Testis (tissue), 3 donors: ENCODE measurements around the gene C17orf67. TPM values are rescaled to one million over a fixed set of nuclear protein-coding genes. Genes with fewer than 3 reads are reported as not detected.

Experiments used
- DNase-seq: peaks from one replicate; pipeline ENCODE4 v3.0.0-alpha.2; 2019
- H3K27ac ChIP-seq, 2 donors: fragments of 200-600 bp; sonication (generic); one replicate each; pipeline ENCODE4 v1.5.1; 2019
- H3K27me3 ChIP-seq: fragments of 200-600 bp; sonication (generic); one replicate; pipeline ENCODE4 v1.5.1; 2019
- H3K36me3 ChIP-seq: fragments of 200-600 bp; sonication (generic); one replicate; pipeline ENCODE4 v1.5.1; 2017; ENCODE audit warnings: low read depth; ENCODE audit errors: missing control alignments
- H3K4me1 ChIP-seq: fragments of 200-600 bp; sonication (generic); one replicate; pipeline ENCODE4 v1.5.1; 2019
- H3K4me3 ChIP-seq, 2 donors: fragments of 200-600 bp; sonication (generic); one replicate each; pipeline ENCODE4 v1.5.1; 2017 to 2019
- H3K9me3 ChIP-seq: fragments of 200-600 bp; sonication (generic); one replicate; pipeline ENCODE4 v1.5.1; 2017
- POLR2A ChIP-seq: fragments of 450-650 bp; IDR thresholded peaks from one replicate; pipeline ENCODE4 v1.6.1; 2017; ENCODE audit warnings: antibody characterized with exemption, mild to moderate bottlenecking, moderate library complexity
- WGBS, 2 donors: methylation state at CpG; one replicate each; pipeline ENCODE4 v1.1.5; 2018; 5-methylcytosine and 5-hydroxymethylcytosine counted together
- intact Hi-C: fragments of 100-400 bp; cut with DNase I; formaldehyde crosslinking; loops from one replicate; pipeline ENCODE4 v1.15.1; 2023; ENCODE audit warnings: low total_unique reads
- polyA plus RNA-seq: library from polyadenylated mRNA; stranded (reverse); fragments of 350-450 nt; fragmentation: Illumina TruSeq; extraction: RNeasy Lipid Tissue Mini Kit (QIAGEN cat#74804); gene quantifications from one replicate; pipeline ENCODE4 v1.2.3, GENCODE V29; 2014; ENCODE audit warnings: low read depth, low replicate concordance; ENCODE audit not compliant: insufficient read depth
- total RNA-seq, 2 donors: library from RNA; depleted of rRNA; stranded (reverse); fragments of >200 nt; gene quantifications; one replicate each; pipeline ENCODE4 v1.2.3, GENCODE V29; 2016
- TF ChIP-seq, protein P1 (sequence below), 3 experiments: fragments of 450-650 bp in 2 of 3; fragments of 200-600 bp in 1 of 3; sonication (generic) in 1 of 3; IDR thresholded peaks; one replicate each; pipeline ENCODE4 v1.5.1; 2016 to 2019; ENCODE audit warnings: antibody characterized with exemption in 3 of 3, mild to moderate bottlenecking in 2 of 3, moderate library complexity in 1 of 3

The C17orf67 gene
- total and polyA plus RNA-seq, 3 donors from 2014 or later = 2.9 to 5.3 (median 3.7) TPM

DNA sequence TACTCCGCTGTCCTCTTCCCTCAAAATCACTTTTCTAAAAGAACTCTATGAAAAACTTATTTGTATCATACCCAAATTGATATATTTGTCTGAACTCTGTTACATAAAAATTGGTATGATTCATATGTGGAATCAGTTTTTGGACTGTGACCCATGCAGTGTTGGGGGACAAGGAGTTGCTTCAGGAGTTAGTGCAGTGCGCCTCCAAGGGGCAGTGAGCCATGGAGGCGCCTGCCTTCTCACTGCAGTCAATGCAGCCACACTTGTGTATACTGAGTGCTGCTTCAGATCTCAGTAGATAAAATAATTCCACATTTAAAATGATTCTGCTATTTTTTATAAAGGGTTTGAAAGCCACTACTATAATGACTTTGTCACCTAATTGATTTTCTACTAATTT lies 32.8 kb upstream of the C17orf67 start:
- no peak for DNase-seq
- Histone ChIP-seq H3K4me1 (no peaks in the 10 kb centered on the region), H3K27me3 (no peaks in the 10 kb centered on the region), H3K27ac (no peak overlapping the region), H3K36me3 (no peaks in the 10 kb centered on the region), H3K4me3 (no peak overlapping the region), H3K9me3 (no peaks in the 10 kb centered on the region)
- no peak for TF ChIP-seq POLR2A
- TF ChIP-seq, protein P1, sequence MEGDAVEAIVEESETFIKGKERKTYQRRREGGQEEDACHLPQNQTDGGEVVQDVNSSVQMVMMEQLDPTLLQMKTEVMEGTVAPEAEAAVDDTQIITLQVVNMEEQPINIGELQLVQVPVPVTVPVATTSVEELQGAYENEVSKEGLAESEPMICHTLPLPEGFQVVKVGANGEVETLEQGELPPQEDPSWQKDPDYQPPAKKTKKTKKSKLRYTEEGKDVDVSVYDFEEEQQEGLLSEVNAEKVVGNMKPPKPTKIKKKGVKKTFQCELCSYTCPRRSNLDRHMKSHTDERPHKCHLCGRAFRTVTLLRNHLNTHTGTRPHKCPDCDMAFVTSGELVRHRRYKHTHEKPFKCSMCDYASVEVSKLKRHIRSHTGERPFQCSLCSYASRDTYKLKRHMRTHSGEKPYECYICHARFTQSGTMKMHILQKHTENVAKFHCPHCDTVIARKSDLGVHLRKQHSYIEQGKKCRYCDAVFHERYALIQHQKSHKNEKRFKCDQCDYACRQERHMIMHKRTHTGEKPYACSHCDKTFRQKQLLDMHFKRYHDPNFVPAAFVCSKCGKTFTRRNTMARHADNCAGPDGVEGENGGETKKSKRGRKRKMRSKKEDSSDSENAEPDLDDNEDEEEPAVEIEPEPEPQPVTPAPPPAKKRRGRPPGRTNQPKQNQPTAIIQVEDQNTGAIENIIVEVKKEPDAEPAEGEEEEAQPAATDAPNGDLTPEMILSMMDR (IDR thresholded peaks at IDR 0.05) = no peak
- WGBS, 2 donors = 30 to 57% methylated on average over 3 of the region's 3 CpGs
- intact Hi-C loops = no loop called here

DNA sequence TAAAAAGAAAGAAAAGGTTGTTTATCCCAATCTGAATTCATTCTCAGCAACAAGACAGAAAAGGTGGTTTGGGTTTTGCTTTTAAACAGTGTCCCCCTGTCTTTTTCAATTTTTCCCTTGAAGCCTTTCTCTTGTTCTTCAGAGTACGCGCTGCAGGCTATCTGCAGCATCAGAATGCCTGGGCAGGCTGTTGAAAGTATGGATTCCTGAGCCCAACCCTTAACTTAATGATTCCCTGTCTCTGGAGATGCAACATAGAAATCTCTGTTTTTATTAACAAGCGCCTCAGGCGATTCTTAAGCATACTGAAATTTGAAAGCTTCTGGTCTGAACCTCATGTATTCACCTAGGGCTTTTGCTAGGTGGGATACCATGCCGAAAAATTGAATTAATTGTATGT lies 32.4 kb upstream of the C17orf67 start:
- DNase-seq = no peak
- Histone ChIP-seq H3K4me1 (no peaks in the 10 kb centered on the region), H3K4me3 (no peak overlapping the region), H3K27ac (no peak overlapping the region), H3K9me3 (no peaks in the 10 kb centered on the region), H3K27me3 (no peaks in the 10 kb centered on the region), H3K36me3 (no peaks in the 10 kb centered on the region)
- intact Hi-C loops = no loop called here
- whole genome bisulfite sequencing, 2 donors = 94 to 95% methylated on average over 5 of the region's 5 CpGs
- TF ChIP-seq POLR2A = no peak
- TF ChIP-seq, protein P1 (IDR thresholded peaks at IDR 0.05) = no peak

DNA sequence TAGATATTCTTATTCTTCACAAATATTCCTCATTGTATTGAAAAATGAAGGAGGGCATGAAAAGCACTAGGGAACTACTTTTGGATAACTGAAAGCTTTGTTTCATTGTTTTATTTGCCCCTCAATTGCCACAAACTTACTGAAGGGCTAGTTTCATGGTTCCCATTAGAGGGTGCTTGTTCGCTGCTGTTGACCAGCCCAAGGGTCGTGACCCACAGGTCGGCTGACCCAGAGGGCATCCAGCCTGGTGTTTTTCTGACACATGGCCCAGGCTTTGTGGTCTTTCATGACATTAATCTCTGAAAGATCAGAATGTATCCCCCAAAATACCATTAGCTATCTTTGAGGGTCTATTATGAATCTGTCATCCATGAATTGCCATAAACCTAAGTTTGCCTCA lies 30.3 kb upstream of the C17orf67 start:
- 60 to 83% methylated on average over 3 of the region's 3 CpGs for WGBS, 2 donors
- Histone ChIP-seq H3K27me3 (no peaks in the 10 kb centered on the region), H3K9me3 (no peaks in the 10 kb centered on the region), H3K4me3 (no peak overlapping the region), H3K4me1 (no peaks in the 10 kb centered on the region), H3K27ac (no peak overlapping the region), H3K36me3 (no peaks in the 10 kb centered on the region)
- no peak for DNase-seq
- intact Hi-C loops = no loop called here
- TF ChIP-seq, protein P1 (IDR thresholded peaks at IDR 0.05) = no peak
- TF ChIP-seq POLR2A = no peak

DNA sequence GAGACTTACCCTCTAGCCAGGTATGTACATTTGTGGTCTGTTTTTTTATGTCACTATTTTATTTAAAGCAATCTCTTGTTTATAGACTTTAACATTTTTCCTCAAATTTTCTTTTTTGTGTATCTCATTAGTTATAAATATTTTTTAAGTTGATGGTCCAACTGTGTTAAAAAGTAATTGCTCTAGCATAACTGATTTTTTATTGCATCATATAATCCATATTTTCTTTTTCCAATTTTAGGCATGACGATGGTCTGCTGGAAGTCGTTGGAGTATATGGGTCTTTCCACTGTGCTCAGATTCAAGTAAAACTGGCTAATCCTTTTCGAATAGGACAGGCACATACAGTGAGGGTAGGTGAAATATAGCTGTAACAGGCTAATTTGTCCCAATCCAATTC lies 28.2 kb upstream of the C17orf67 start:
- intact Hi-C loops = no loop called here
- H3K36me3 ChIP-seq = peaks cover 4% of the 10 kb centered on the region
- WGBS, 2 donors = 93 to 96% methylated on average over 3 of the region's 3 CpGs
- TF ChIP-seq, protein P1 (IDR thresholded peaks at IDR 0.05) = no peak
- no peak for TF ChIP-seq POLR2A
- no peak for DNase-seq
- no peak overlapping the region for H3K4me3 ChIP-seq
- H3K4me1 ChIP-seq = no peaks in the 10 kb centered on the region
- no peaks in the 10 kb centered on the region for H3K27me3 ChIP-seq
- H3K9me3 ChIP-seq = no peaks in the 10 kb centered on the region
- no peak overlapping the region for H3K27ac ChIP-seq

DNA sequence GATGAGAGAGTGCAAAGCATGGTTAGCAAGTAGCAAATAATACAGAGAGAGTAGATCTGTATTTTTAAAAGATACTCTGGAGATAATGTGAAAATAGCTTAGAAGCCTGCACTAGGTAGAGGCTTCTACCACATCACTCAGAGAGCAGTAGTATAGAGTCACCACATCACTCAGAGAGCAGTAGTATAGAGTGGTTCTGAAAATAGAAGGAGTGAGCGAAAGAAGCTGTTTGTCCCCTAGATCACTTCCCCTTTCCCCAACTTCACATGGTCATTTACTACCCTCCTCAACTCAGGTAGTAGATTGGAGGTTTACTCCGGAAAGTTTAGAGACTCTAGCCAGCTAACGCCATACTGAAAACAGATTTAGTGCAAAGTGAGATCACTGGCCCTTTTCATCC lies 17.3 kb upstream of the C17orf67 start:
- no peaks in the 10 kb centered on the region for H3K9me3 ChIP-seq
- no peaks in the 10 kb centered on the region for H3K36me3 ChIP-seq
- 59 to 77% methylated on average over 3 of the region's 3 CpGs for whole genome bisulfite sequencing, 2 donors
- H3K27ac ChIP-seq = no peak overlapping the region
- no peaks in the 10 kb centered on the region for H3K27me3 ChIP-seq
- H3K4me3 ChIP-seq = no peak overlapping the region
- intact Hi-C loops = no loop called here
- no peaks in the 10 kb centered on the region for H3K4me1 ChIP-seq
- DNase-seq = no peak
- TF ChIP-seq POLR2A = no peak
- TF ChIP-seq, protein P1 (IDR thresholded peaks at IDR 0.05) = no peak
